GM19452 (cell line): Measurements from ENCODE around the gene CUBN.

Experiments
- ATAC-seq: cut with Tn5 transposase; IDR thresholded peaks from one replicate; pipeline ENCODE4 v1.9.1; 2021; ENCODE audit not compliant: unreplicated experiment

The CUBN gene

GRCh38 chr10:16891375-16892313 lies 238.0 kb downstream of the CUBN start:
- ATAC-seq, result no peak

- ATAC-seq, result no peak
Observed at GRCh38 chr10:16890691-16891090, 238.9 kb downstream of the CUBN start.

DNA sequence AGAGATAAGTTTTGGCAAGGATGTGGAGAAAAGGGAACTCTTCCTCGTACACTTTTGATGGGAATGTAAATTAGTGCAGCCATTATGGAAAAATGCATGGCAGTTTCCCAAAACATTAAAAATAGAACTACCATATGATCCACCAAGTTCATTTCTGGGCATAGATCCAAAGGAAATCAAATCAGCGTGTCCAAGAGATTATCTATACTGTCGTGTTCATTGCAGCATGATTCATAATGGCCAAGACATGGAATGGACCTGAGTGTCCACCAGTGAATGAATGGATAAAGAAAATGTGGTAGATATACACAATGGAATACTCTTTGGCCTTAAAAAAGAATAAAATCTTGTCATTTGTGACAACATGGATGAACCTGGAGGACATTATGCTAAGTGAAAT lies 242.0 kb downstream of the CUBN start:
- ATAC-seq, result no peak

GRCh38 chr10:16886031-16886430 lies 243.6 kb downstream of the CUBN start:
- ATAC-seq, result no peak

DNA sequence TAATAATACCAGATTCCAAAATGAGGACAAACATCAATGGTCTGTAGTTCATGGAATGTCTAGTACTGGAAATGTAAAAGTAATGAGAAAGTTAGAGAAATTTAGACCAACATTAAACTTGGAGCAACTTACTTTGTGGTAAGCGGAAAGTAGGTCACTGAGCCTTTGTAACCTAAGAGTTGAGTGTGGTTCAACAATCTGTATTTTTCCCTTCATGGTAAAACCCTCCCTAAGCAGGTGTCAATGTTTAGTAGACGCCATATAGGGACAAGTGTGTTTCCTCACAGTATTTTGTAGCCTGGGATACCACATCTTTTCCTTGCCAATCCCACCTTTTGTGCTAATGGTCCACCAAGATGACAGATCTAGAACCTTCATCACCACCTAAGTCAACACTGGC lies 245.1 kb downstream of the CUBN start:
- ATAC-seq, result no peak

- no peak for ATAC-seq
Observed at GRCh38 chr10:16883084-16883483, 246.5 kb downstream of the CUBN start.

GRCh38 chr10:16870331-16870730 lies 259.3 kb downstream of the CUBN start:
- ATAC-seq, result no peak

GRCh38 chr10:16867990-16868389 lies 261.6 kb downstream of the CUBN start:
- ATAC-seq, result no peak

DNA sequence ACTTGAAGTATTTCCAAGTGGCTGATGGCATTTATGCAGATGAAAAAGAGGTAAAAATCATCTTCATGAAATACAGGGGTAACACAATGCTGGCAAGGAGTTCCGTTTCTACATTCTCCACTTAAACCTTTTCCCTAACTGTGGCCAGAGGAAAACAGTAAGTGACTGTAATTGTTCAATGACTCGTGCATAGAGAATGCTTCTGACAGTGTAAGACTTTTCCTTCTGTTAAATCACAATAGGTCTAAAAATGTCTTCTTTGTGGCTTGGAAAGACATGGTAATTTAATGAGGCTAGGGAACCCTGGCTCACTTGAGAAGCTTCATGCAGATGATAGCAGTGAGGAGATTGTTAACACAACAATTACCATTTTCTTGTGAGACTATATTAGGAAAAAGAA lies 262.1 kb downstream of the CUBN start:
- ATAC-seq, result no peak

- no peak for ATAC-seq
Observed at GRCh38 chr10:16866541-16867275, 262.9 kb downstream of the CUBN start.

GRCh38 chr10:16865766-16866165 lies 263.8 kb downstream of the CUBN start:
- no peak for ATAC-seq

DNA sequence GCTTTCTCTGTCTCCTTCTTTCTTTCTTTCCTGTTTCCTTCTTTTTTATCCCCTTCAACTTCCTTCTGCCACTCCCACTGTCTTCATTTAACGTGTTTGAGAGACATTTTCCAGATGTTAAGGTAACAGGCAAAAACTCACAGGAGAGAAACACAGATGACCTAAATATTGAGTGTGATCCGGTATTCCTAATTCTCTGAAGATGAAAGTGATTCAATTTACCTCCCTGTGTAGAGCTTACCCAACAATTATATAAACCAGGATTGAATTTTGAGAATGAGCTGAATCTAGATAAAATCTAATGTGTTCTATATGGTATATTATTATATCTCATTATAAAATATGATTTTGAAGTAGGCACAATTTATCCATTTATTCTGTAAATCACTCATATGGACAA lies 265.8 kb downstream of the CUBN start:
- ATAC-seq, result no peak

GRCh38 chr10:16857419-16857818 lies 272.2 kb downstream of the CUBN start:
- no peak for ATAC-seq

DNA sequence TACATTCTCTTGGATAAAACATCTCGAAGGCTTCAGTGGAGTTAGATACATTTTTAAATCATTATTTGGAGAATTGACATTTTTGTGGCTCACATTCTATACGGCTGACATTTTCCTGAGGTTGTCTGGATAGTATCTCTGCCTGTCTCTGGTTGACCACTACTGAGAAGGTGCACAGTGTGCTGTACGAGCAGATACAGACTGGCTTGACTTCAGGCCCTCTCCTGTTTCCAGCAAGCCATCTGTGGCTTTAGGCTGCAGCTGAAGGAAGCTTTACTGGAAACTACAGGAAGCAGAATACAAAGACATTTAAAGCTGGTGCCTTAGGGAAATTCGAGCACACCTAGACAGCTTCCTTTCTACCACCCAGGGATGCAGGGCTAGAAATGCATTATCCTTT lies 273.0 kb downstream of the CUBN start:
- ATAC-seq, result no peak

DNA sequence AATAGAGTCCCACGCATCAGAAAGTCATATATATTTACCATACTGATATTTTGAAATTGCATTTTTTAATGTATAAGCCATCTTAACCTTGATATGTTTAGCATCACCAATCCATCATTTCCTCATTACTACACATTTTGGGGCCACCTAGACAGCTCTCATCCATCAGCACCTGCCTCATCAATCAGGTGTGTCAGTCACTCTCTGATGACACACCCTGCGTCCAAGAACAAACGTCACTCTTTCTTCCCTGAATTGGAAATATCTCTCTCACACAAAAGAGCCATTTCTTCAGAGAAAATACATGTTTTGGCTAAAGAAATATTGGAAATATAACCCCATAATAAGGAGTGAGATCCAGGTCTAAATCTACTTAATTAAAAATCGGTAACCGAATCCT lies 273.5 kb downstream of the CUBN start:
- no peak for ATAC-seq

- ATAC-seq, result no peak
Observed at GRCh38 chr10:16854623-16855022, 275.0 kb downstream of the CUBN start.

DNA sequence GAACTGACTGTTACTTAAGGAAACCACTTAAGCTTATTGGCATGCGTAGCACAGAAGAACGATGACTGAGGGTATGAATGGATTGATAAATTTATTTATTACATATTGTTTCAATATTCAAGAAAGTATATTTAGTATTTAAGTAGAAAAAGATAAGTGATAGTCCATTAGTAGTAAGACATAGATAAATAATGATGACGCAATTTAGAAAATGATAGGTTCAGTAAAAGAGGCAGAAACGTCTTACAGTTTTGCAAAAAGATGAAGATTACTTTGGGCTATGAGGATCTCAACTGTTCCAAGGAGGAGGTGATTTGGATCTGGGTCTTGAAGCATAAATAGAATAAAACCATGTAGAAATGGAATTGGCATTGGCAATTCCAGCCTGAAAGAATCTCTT lies 275.8 kb downstream of the CUBN start:
- no peak for ATAC-seq

DNA sequence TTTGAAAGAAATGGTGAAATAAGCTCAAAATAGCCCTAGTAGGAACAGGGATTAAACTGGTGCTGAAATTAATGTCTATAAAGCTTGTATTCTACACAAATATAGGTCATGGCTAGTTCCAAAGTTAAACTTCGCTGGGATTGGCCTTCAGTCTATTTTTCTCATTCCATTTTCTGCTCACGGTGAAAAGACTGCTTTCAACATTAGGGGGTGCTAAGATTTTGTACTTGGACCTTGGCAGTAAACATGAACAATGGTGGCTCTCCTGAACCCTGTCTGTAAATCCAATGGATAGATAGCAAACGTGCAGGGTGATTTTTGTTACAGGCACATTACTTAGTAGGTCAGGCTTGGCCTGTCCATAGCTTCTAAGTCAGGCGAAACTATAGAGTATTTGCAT lies 276.4 kb downstream of the CUBN start:
- no peak for ATAC-seq

DNA sequence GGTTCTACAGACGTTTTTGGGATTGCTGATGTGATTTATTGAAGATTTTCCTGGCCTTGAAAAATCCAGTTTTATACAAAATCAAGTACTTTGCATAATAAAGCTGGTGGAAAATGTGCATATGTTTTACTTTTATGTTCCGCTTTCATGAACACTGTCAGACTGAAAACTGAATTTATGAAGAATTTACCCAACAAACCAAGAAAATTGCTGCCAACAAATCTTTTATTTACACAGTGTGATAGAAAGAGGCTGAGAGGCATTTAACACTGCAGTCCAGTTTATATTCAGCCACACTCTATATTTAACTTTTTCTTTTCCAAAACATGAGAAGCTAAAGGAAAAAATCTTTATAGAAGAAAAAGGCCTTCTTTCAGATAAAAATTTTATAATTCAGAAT lies 277.0 kb downstream of the CUBN start:
- no peak for ATAC-seq

DNA sequence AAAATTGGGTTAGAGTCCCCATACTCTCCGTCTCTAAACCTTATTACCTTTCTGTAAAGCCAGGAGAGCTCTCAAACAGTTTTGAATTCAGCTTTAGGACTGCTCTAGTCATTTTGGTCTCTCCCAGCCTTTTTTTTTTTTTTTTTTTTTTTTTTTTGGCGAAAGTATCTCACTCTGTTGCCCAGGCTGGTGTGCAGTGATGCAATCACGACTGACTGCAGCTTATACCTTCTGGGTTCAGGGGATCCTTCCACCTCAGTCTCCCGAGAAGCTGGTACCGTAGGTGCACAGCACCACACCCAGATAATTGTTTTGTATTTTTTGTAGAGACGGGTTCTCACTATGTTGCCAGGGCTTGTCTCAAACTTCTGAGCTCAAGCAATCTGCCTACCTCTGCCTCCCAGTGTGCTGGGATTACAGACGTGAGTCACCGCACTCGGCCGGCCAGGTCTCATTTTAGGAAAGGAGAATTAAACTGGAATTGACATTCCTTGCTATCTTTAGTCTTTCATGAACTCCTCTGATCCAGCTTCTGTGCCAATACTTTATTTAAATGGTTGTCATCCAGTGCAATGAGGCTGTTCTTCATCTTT lies 281.0 kb downstream of the CUBN start:
- ATAC-seq, result no peak

DNA sequence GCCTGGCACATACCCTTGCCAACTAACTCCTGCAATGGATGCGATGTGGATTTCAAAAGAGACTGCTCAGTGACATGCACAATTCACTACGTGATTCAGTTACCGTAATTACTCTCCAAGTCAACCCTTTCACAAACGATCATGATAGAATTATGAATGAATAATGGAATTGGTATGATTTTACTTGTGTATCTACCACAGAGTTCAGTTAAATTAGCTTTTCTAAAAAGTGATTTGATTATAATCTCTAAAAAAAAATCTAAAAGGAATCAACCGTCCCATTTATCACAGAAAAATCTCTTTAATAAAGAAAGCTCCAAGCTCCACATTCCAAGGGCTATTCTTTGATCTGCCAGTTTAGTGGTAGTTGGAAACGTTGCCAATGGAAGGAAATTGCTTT lies 282.0 kb downstream of the CUBN start:
- no peak for ATAC-seq

DNA sequence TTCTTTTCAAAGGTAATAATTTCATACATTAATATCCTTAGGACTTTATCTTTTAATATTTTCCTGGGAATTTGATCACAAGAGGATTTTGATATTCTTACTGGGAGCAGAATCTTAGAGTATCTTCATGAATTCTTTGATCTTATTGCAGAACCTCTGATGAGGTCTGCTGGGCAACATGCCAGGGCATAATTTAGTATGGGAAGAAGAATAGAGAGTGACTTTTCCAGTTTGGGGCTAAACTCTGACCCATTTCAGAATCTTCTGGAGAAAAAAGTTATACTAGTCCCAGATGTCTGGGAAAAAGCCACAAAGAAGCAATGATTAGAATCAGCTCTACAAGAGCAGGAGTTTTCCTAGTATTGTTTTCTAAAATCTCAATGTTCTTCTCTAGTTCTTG lies 284.4 kb downstream of the CUBN start:
- ATAC-seq, result no peak
